Ureter (tissue), 1 donor: ENCODE data around the gene SIM2. TPM values are rescaled to one million over a fixed set of nuclear protein-coding genes. Genes with fewer than 3 reads are reported as not detected.

ENCODE experiments used
- DNase-seq: peaks from one replicate; pipeline ENCODE4 v3.0.0-alpha.2; 2020; ENCODE audit warnings: low spot score
- total RNA-seq: library from RNA; stranded (reverse); gene quantifications from one replicate; pipeline ENCODE4 v1.2.4, GENCODE V29; 2023
- donor health status: DM: yes; HTN: yes; CAD: no.

SIM2 gene
- total RNA-seq, 1 donor from 2014 or later, result 0.49 TPM

DNA sequence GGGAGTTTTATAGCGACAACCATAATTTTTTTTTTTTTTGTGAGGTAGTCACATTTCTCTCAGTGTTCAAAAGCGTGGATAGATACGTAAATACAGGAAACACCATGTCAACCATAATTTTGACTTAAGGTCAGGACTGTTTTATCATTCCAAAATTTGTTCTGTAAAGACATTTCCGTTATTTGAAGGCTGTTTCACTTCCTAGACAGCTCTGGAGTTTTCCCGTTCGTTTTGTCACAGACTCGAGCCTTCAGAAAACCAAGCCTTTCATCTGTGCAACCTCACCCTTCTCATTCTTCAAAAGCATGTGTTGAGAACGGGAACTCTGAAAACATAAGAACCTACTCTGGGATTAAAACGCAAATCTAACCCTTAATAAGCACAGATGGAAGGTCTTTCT is 17.9 kb downstream of the SIM2 start:
- DNase-seq, result no peak

DNA sequence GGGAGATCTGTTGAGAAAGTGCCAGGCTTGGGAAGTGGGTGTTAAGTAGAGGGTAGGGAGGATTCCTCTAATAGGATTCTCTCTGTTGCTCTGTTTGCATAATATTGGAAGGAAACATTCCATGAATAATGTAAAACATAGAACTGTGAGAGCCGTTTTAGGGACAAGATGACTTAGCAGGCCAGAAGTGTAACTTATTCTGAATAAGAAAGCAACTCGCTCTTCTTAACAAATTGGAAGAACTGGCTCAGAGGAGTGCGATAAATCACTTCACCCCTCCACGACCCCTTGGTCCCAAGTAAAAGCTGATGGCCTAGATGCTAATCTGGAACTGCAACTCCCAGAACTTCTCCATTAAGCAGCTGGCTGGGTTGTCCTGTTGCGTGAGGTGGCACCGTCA is 19.1 kb downstream of the SIM2 start:
- DNase-seq, result no peak

DNA sequence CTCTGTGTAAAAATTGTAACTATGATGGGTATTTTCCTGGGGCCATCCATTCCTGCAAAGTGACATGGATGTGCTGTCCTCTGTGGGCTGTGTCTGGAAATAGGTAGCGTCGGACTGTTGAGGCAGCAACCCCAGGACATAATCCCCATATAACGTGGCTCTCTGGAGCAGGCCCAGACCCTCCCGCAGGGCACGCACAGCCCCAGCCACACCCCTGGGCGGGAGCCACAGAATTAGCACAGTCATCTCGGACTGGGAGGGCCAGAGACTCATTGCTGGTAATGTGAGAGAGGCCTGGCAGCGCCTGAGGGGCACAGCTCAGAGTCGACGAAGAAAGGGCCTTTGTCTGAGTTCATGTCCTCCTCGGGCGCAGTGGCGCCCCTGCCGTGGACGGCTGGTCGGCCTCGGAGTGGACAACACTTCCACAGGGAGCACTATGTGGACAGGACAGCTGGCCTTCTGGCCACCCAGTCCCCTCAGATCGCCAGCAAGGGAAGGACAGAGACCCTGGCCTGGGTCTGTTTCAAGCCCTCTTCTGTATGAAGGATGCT is 20.1 kb downstream of the SIM2 start:
- no peak for DNase-seq

DNA sequence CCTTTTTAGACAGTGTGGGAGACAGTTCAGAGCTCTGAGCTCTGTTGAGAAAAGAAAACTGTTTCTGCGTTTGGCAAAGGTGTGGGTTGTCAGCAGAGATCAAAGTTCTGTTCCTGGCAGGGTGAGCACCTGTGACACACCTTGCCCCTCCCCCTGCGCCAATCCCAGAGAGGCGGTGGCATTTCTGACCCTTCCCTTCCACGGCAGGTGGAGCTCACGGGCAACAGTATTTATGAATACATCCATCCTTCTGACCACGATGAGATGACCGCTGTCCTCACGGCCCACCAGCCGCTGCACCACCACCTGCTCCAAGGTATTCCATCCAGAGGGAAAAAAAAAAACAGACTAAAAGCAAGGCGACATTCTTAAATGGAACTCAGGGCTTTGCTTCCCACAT is 20.7 kb downstream of the SIM2 start:
- no peak for DNase-seq

DNA sequence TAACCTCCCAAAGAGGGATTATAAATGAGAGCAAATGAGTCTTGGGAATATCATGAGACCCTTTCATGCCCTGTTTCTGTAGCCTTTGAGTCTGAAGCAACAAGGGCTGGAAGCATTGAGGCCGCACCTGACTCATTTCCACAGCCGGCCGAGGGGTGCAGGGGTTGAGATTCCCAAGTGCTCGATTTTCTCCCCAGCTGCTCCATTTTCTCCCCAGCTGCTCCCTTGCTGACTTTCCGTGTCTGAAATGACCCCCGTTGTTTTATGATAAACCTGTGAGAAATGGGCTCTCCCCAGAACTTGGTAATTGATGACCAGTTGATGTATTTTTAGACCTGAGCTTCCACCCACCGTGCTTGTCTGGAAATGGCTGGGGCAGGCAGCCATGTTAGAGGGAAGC is 22.9 kb downstream of the SIM2 start:
- no peak for DNase-seq

DNA sequence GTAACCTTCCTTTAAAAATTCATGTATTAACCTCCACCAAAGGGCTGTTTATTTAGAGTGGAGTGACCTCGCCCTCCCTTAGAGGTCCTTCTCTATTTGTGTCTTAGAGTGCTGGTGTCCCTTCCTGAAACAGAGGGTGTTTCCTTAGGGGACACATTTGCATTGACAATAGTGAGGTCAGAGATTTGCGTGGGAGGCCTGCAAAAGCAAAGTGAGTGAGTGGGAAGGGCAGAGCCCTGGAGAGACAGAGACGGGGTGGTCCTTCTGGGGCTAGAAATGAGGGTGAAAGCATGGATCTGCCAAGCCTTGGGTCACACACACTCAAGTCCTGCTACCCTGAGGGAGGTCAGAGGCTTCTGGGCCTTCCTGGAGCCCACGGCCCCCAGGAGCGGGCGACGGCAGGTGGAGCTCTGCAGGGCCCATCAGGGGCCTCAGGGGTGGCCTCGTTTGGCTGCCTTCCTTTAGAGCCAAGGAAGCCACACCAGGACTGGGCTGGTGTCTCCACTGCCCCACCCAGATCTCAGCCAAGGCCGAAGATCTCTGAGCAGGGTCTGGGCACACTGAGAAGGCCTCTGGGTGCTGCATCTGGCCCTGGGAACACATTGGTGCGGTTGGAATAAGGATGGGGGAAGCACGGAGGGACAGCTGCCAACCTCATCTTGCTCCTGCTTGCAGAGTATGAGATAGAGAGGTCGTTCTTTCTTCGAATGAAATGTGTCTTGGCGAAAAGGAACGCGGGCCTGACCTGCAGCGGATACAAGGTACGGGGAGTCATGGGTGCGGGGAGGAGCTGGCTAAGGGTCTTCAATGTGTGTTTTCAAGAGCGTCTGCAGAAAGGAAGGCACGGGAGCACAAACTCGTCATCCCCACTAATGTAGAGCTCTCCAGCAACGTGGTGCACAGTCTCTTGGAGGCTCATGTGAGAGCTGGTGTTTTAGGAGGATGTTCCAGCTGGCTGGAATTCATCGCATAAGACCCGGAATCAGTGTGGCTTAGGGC is 23.8 kb downstream of the SIM2 start:
- no peak for DNase-seq

DNA sequence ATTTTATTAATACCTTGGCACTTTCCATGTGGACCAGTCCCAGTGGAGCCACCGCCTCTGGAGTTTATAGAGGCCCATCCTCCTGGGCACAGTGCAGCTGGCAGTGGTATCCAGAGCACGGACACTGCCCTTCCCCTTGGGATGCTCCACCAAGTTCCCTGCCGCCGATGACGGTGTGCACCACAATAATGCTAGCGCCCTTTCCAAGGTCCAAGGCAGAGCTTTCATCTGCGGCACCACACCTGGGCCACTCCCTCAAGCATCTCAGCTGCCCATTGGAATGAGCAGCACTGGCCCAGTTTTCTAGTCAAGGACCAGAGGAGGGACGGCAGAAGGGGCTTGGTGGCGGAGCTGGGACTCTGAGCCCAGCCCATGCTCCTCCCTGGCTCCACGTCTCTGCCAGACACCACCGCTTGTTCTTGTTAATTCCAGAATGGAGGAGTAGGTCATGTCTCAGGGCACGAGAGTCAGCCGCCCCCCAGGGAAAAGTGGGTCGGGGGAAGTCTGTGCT is 24.5 kb downstream of the SIM2 start:
- DNase-seq, result no peak

DNA sequence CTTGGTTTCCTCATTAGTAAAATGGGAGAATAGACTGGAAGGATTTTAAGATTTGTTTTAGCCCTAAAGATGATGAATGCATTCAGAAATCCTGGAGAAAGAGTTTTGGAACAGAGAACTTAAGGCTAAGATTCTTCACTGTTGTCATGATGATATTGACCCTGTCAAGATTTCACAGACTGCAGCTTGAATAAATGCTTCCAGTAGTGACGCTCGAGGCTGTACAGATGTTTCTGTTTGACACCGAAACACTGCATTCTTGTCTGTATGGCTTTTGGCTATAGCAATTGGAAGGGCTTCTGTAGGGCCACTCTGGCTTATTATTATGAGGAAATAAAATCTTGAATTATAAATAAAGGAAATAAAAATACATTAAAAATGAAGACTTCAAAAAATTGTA is 25.7 kb downstream of the SIM2 start:
- no peak for DNase-seq

DNA sequence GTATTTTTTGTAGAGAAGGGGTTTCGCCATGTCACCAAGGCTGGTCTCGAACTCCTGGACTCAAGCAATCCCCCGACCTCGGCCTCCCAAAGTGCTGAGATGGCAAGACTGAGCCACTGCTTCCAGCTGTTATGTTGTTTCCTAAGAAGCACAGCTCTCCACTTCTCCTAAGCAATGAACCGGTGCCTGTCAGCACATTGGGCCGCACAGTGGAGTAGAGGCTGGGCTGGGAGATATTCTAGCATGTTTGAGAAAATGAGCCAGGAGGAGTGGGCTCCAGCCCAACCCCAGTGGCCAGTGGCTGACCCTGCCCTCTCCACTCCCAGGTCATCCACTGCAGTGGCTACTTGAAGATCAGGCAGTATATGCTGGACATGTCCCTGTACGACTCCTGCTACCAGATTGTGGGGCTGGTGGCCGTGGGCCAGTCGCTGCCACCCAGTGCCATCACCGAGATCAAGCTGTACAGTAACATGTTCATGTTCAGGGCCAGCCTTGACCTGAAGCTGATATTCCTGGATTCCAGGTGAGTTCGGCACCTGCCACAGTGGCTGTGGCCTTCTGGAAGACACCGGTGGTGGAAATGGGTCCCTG is 27.0 kb downstream of the SIM2 start:
- DNase-seq, result no peak

DNA sequence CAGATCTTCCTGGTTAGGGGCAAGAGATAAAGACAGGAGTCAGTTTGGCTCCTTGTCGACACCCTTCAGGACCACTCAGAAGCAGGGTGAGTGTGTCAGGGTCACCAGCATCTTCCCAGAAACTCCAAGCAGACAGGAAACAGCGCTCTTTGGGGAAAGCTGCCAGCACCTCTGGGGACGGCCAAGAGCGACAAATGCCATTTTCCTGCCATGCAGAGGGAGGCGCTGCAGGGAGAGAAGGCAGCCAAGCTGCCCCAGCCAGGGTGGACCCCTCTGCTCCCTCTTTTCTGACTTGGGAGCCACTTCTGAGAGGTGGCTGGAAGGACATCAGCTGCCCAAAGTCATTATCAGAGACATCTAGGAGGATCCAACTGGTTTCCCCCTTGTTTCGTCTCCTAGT is 29.0 kb downstream of the SIM2 start:
- DNase-seq, result no peak

DNA sequence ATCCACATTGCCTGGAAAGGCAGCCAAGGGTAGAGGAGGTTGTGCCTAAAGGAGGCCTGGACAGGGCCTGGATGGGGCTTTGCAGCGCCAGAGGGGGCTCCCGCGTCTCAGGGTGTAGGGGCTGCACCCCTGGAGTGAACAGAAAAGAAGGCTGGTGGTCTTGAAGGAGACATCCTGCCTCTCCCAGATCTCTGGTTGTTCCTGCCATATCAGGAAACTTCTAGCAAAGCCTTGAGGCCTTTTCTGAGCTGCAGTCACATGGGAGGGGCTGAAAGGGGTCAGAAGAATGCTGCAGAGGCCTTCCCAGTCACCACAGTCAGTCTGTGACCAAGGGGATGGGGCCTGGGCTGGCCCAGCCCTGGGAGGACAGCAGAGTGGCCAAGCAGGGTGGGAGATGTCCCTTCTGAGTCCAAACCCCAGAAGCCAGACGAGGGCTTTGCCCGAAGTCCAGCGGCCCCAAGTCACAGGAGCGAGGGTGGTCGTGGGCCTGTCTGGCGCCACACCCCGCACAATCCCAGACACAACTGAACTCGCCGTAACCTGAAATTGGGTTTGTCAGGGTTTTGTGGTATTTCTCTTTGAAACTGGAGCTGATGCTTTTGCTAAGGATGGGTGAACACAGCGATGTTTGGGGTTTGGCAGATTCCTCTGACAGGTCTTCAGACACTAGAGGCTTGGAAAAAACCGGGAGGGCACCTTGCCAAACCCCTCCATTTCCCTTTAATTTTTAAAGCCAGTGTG is 29.6 kb downstream of the SIM2 start:
- DNase-seq, result no peak

DNA sequence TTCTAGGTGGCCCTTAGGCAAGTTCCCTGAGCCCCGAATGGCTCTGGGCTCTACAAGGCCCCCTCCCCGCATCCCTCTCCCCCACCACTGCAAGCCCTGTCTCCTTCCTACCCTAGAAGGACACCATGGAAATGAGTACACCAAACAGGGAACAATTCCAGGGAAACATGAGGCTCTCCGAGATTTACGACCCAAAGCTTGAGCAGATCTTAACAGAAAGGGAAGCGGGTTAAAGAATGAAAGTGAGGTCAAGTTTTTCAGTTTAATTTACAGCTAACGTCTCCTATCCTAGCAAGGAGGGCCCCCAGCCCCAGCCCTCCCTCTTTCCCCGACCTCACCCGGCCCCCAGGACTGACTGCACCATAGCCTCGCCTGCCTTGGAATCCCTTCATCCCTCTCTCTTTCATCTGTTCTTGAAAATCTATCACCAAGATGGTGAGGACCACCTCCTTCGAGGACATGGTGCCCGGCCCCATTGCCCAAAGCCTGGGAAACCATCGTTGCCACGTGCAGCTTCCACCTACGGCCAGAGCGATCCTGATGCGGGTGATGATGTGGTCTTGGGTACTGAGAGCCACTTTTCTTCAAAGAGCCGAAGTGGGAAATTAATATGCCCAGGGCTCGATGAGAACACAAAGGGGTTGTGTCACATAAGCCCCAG is 30.5 kb downstream of the SIM2 start:
- no peak for DNase-seq

DNA sequence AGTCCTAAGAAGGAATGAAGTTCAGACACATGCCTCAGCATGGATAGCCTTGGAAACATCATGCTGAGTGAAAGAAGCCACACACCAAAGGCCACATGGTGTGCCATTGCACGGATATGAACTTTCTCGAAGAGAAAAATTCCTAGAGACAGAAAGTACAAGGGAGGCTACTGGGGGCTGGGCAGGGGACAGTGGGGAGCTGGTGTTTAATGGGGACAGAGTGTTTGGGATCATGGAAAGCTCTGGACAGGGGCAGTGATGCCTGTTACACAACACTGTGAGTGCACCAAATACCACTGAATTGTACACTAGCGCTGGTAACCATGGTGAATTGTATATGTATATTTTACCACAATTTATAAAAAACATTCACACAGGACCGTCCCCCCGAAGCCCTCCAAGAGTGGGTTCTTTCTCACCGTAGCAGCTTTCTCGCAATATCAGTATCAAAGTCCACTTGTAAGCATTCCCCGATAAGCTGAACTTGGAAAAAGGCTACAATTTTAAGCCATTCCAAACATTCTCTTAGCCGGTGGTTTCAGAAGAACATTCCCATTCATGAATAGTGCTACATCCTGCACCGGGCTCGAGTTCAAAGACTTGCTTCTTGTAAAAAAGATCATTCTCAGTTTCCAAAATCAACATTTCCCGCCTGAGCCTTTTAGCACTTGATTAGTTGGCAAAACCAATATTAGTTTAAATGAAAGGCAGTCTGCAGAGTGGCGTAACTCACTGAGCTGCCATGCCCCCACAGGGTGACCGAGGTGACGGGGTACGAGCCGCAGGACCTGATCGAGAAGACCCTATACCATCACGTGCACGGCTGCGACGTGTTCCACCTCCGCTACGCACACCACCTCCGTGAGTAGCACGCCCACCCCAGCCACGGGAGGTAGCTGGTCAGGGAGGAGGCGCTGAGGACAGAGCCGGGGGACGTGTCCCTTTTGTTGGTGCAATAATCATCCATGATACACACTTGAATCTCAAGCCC is 31.7 kb downstream of the SIM2 start:
- DNase-seq, result no peak

DNA sequence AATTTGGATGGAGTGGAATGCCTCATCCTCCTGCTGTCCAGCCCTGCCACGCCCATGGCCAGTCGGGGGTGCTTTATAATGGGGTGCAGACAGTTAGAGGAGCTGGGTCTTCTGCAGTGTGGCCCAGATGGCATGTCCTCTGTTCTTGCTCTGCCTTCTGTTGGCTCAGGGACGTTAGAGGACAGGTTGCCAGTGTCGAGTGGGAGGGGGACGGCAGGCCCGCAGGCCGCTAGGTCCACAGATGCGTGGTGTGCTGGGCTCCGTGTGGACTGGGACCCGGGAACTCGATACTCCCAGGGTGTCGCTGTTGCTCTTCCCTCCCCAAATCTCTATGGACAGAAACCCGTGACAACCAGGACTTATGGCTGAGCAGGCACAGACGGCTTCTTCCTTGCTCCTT is 33.3 kb downstream of the SIM2 start:
- no peak for DNase-seq

DNA sequence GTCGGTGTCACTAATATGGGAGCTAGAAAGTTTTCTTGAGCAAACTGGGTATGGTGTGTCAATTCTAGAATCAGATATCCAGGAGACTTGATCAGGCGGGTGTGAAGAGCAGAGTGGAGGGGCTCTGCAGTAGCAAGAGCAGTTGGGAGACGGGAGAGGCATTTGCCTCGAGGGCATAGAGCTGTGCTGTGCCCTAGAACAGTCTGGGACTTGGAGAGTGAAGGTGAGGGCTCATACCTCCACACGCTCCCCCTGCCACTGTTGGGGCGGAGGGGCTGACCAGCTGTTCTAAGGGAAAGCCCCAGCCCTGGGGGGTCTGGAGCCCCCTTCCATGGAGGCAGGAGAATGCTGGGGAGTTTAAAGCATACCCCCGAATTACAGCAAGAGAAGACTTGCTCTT is 33.8 kb downstream of the SIM2 start:
- no peak for DNase-seq

DNA sequence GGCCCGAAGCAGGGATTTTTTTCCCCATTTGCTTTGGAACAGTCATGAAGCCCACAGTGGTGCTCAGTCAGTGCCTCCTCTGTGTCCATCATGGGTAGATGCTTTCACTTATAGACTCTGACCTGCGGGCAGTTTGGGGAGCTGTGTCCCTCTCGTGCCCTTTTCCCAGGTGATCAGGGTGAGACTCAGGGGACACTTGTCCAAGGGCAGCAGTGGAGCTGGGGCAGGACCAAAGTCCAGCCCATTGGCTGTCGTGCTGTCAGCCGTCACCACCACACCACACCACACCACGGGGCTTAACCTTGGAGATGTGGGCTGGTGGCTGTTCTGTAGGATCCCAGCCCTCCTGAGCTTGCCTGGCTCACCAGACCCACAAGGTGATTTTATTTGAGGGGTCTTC is 34.9 kb downstream of the SIM2 start:
- no peak for DNase-seq

DNA sequence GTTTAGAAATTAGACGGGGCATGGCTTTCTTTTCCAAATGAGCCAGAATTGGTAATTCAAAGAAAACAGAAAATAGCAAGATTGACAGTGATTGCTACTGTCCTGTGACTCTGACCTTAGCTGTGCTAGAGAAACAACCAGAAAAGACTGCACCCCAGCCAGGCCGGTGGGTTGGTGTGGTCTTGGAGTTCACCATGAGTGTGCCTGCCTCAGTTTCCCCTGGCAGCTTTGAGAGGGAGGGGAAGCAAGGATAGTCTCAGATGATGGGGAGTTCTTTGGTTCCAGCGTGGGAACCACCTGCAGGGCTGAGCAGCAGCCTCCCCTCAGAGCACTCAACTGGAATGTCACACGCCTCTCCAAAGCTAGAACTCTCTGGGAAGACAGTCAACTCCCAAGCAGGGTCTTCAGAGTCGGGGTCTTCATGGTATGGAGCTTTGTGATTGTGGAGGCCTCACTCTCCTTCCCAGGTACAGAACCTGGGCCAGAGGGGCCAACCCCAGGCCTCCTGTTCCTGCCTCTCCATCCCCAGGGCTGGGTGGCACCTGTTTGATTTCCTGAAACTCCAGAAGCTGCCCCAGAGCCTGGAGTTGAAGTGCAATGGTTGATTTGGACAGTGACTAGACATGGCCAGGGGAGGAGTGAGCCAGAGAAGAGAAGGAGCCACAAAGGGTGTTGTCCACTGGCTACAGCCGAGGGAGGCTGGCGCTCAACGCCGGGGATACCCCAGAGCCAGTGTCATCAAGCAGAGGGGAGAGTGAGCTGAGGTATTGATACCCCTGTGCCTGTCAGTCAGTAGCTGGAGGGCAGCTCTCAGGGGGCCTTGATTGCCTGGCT is 35.7 kb downstream of the SIM2 start:
- no peak for DNase-seq

DNA sequence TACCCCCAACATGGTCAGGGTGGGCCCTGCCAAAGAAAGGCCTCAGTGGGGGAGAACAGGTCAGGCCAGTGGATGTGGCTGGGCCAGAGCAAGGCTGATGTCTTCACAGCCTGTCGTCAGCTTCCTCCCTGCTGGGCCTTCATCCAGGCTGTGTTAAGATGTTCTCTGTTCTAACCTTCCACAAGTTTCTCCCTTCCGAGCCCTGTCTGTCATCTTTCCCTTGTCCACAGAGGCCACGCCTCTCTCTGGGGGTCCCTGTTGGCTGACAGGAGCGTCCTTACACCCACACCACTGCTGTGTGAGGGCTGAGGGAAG is 36.2 kb downstream of the SIM2 start:
- DNase-seq, result no peak

DNA sequence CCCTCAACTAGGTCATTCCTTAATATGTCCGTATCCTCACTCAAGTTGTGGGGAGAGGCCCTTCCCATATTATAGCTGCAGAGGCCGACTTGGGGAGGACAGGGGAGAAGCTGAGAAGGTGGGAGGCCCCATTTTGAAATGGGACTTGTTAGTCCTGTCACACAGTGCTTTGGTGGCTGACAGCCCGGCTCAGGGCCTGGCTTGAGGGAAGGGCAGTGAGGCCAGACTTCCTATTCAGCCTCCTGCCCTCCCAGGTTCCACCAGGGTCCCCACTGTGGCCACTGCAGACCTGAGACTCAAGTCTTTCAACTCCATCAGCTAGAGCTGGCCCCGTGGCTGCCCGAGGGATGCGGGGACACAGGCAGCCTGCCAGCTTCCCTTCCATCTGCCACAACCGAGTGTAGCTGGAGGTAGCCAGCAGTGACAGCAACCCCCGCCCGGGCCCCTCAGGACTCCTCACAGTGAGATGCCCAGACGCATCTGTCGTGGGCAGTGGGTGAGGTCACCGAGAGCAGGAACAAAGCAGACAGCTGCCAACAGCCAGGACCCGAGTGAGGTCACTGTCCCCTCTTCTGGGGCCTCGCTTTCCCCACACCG is 36.9 kb downstream of the SIM2 start:
- no peak for DNase-seq
